HG02938 (cell line): Measurements from ENCODE around the gene TMEM233.
"Not testable (repeated sequence)": the region's sequence is repeated elsewhere in the genome, so short reads cannot be mapped to it uniquely, and the experiment has no call there.

Experiments used
- ATAC-seq: cut with Tn5 transposase; IDR thresholded peaks from one replicate; pipeline ENCODE4 v1.9.1; 2021; ENCODE audit warnings: mild to moderate bottlenecking, moderate library complexity; ENCODE audit not compliant: unreplicated experiment

TMEM233 gene

DNA sequence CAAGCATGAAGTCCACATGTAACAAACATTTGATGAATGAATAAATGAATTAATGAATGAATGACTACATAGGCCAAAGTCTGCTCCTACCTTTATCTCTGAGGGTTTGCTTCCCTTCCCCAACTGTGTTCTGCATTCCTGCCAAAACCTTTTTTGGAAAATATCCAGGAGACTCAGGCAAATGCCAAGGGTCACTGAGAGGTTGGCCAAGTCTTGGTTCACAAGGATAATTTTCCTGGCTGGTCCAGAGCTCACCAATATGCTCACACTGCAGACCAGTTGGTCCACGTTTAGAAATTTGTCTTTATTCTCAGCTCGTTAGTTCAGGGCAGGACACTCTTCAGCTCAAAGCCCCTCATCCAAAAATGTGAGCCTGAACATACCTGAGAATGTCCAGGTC lies 10.2 kb downstream of the TMEM233 start:
- ATAC-seq, result no peak

DNA sequence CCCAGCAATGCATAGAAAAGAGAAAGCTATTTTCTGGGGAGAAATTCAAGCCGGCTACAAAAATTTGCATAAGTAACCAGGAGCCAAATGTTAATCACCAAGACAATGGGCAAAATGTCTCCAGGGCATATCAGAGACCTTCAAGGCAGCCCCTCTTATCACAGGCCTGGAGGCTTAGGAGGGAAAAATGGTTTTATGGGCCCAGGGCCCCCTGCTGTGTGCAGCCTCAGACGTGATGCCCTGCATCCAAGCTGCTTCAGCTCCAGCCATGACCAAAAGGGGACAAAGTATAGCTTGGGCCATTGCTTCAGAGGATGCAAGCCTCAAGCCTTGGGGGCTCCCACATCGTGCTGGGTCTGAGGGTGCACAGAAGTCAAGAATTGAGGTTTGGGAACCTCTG lies 15.8 kb downstream of the TMEM233 start:
- ATAC-seq, result no peak

DNA sequence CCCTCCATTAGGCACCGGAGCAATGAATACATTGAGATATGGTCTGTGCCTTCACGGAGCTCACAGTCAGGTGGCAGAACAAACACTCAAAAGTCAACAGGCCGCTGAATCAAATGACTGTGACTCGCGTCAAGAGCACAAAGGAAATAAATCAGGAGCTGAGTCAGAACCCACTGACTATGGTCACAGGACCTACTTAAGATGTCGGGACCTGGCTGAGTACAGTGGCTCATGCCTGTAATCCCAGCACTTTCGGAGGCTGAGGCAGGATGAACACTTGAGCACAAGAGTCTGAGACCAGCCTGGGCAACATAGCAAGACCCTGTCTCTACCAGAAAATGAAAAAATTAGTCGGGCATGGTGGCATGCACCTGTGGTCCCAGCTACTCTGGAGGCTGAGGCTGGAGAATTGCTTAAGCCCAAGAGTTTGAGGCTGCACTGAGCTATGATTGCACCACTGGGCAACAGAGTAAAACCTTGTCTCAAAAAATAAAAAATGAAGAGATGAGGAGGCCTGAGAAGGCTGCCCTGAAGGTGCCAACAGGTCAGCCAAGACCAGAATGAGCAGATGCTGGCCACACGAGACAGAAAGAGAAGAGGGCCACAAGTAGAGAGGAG lies 19.9 kb downstream of the TMEM233 start:
- ATAC-seq, result no peak

DNA sequence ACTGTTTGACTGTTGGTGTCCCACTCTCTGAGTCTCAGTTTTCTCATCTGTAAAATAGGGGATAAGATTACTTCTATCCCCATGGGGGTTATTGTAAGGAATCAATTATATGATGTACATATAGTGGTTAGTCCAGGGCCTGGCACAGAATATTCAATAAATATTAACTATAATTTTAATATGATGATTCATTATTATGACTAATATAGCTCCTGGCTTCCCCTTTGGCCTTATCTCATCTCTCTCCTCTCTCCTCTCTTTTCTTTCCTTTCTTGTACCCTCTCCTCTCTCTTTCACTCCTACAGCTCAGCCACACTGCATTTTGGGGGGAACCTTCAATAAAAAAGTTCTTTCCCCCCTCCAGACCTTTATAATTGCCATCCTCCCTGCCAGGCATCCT lies 21.1 kb downstream of the TMEM233 start:
- no peak for ATAC-seq

DNA sequence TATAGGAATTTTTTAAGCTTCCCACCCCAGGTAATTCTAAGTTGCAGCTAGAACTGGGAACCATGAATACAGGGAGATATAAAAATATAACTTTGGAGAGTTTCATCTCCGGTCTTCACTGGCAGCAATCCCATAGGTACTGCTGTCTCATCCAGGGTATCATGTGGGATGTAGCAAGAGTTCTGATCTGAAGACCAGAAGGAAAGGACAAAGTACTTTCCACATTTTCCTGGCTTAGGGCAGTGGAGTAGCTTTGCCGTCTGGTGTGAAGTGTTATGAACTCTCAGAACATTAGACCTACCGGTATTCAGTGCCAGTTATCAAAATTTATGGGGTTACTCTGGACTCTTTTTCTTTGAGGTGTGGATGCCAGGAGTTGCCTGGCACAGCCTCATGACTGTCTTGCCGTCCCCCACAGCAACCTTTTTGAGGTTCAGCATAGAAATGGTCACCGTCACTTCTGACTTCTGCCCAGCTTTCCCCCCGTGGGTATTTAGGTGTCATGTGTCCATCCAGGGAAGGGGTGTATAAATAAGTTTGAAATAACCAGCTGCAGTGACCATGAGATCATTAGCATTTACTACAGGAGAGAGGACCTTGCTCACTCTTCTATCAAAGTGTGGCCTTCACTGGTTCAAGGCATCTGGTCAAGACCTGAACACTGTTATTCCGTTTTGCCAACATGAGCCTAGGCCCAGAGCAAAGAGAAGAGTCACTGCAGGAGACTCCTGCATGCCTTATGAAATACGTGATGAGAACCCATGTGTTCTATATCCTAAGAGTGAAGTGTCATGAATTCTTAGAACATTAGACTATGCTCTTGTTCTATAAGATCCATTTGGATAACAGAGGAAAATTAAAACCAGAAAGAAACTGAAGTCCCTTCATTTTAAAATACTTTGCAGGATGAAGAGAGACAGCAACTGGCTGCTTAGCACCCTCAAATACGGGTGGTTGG lies 22.2 kb downstream of the TMEM233 start:
- no peak for ATAC-seq

DNA sequence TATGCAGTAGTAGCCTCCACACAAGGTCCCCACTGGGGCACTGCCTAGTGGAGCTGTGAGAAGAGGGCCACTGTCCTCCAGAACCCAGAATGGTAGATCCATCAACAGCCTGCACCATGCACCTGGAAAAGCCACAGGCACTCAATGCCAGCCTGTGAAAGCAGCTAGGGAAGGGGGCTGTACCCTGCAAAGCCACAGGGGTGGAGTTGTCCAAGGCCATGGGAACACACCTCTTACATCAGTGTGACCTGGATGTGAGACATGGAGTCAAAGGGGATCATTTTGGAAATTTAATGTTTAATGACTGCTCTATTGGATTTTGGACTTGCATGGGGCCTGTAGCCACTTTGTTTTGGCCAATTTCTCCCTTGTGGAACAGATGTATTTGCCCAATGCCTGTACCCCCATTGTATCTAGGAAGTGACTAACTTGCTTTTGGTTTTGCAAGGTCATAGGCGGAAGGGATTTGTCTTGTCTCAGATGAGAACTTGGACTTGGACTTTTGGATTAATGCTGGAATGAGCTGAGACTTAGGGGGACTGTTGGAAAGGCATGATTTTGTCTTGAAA lies 24.8 kb downstream of the TMEM233 start:
- not testable (repeated sequence) for ATAC-seq

DNA sequence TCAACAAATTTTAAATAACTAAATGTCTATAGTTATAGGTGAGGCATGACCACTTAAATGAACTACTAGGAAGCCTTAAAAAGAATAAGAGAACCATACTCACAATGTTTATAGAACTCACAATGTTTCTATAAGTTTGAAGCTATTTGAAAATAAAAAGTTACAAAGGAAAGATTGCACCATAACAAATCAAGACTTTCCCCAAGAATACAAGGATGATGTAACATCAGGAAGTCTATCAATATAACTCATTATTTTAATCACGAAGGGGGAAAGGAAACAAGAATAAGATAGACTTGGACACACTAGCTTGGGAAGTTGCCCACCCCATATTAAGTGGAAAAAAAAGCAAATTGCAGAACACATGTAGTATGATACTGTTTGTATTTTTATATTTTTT lies 26.9 kb downstream of the TMEM233 start:
- ATAC-seq, result no peak

DNA sequence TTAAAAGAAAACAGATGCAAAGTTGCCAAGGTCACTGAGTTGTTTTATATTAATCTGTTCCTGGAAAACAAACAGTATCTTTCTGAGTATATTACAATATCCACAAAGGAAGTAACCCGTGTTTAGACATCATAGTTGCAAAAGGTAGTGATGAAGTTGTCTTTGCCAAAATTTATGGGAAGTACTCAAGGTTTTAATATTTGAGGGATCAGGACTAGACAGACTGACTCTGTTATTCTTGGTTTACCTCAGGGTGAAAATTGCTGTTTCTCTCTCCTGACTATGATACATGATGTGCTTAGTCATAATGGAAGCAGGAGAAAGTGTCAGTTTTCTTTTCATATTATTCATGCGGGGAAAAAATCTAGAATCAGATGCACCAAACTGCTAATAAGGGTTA lies 28.3 kb downstream of the TMEM233 start:
- no peak for ATAC-seq

DNA sequence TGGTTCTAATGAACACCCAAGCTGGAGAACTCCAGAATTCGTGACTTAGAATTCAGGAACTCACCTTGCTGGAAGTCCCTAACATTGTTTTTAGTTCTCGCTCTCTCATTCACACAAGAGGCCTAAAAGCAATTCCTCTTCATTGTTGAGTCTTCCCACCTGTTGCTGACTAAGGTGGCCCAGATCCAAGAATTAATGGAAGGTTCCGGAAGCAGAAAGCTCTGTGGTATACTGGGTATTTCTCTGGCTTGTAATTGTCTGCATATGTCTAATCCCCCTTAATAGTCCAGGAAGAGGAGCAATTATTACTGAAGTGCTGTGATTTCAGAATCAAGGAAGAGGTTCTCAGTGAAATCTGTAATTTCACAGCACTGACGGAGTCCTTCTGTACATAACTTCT lies 31.4 kb downstream of the TMEM233 start:
- no peak for ATAC-seq

DNA sequence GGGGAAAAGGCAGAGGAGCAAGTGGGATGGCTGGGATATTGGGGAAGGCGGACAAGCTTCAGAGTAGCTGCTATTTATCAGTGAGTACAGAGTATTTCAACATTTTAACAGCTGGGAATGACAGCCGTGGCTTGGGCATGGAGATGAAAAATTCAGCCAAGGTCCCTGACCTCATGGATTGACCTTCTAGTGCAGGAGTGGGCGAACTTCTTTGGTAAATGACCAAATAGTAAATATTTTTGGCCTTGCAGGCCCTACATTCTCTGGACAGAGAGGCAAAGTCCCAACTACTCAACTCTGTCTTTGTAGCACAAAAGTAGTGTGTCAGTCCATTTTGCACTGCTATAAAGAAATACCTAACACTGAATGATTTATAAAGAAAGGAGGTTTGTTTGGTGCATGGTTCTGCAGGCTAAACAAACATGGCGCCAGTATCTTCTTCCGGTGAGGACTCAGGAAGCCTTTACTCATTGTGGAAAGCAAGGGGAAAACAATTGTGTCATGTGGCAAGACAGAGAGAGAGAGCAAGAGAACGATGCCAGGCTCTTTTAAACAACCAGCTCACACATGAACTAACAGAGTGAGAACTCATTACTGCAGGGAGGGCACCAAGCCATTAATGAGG lies 33.6 kb downstream of the TMEM233 start:
- no peak for ATAC-seq

DNA sequence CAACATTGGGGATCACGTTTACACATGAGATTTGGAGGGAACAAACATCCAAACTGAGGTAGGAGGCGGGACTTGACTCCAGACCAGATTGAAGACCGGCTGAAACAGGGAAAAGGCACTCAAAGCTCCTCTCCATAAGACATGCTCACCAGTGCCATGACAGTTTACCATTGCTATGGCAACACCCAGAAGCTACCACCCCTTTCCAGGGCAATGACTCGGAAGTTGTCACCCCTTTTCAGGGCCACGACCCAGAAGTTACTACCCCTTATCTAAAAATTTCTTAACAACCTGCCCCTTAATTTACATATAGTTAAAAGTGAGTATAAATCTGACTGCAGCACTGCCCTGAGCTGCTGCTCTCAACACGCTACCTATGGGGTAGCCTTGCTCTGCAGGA lies 34.1 kb downstream of the TMEM233 start:
- ATAC-seq, result no peak

DNA sequence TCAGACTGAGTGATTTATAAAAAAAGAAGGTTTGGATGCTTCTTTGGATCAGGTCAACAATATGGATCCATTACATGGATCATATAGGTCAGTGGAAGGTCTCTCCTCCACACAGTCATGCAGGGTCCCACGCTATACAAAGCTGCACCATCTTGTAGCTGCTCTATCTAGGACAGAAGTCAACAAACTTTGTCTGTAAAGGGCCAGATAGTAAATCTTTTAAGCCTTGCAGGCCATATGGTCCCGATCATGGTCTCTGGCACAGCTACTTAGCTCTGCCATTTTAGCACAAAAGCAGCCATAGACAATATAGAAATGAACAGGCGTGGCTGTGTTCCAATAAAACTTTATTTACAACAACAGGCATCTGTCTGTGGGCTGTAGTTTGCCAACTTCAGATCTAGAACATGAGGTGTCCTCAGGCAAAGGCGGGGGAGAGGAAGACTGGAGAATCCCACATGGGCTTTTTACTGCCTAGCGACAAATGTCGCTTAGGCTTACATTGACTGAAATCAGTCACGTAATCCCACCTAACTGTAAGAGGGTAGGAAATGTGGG lies 36.7 kb downstream of the TMEM233 start:
- no peak for ATAC-seq

DNA sequence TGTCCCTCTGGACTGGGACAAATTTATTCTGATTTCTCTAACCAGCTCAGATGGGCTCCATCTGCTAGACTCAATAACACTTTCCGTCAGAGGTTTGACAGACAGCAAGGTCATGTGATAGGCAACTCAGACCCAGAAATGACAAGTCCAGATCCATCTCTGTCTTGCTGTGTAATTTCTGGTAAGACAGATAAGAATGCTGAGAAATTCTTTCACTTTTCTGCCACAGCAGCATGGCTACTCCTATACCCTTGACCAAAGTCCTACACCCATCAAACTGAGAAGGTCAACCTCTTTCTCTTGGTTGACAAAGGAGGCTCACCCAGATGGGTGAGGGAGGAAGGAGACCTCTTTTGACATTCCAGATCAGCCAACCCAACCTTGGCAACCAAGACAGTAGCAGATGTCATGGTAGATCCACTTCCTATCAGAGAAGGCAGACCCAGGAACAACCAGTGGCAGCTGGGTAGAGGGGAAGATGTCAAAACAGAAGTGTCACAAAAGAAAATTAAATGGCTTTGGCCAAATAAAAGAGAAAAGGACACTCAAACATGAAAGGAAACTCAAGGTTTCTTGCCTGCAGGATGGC lies 37.5 kb downstream of the TMEM233 start:
- no peak for ATAC-seq

DNA sequence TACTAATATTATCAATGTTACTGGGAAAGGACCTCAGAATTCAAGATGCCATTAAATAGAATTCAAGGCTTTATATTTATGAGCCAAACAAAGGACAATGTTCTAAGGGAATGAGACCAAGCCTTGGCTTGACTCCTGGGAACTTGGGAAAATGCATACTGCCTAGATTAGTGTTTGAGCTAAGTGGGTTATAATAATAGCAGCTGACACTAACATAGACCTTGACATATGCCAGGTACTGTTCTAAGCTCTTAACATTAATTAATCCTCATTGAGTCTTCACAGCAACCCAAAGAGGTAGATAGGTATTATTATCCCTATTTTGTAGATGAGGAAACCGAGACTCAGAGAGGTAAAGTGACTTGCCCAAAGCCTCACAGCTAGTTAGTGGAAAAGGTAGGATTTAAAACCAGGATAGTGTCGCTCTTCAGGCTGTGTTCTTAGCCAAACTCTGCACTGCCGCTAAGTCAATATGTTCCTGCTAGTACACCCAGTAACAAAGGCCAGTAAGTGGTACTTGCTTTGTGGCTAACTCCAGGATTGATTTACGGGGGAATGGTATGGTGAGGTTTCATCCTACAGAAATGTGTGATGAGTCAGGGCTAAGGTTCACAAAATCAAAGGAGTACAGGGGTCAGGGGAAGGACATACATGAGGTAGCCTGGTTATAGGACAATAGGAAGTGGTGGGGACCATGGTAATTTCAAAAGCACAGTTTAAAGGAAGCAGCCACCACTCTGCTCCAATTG lies 38.5 kb downstream of the TMEM233 start:
- no peak for ATAC-seq

DNA sequence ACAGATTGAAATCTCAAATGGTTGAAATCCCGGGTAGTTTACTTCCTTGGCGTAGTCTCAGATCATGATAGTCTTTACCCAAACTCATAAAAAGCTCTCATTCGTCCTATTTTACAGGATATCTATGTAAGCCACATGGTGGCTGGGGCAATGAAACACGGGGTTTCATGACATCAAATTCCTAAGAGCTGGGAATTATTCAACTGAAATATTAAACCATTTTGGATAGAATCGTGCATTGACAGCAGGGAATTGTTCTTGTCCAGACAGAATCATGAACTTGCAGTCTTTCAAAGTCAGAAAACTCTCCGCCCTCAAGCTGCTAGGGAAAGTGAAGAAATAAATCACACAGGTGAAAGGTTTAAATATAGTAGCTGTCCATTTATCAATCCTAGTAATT lies 41.2 kb downstream of the TMEM233 start:
- ATAC-seq, result no peak

DNA sequence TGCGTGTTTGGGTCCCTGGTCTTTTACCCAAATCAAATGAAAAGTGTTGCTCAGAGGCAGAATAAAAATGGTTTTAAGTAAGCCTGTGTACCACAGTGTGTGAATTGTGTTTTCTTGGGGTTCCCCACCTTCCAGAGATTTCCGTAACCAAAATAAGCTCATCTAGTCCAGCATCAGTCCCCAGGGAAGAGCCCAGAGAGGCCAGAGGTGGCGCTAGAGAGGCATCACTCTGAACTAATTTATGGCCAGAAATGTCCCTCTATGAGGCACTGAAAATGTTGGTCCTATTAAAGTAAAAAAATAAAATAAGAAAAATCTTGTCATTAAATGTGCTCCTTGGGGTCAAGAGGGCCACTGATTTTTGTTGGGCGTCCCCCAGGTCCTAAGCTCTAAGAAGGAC lies 49.4 kb downstream of the TMEM233 start:
- no peak for ATAC-seq

DNA sequence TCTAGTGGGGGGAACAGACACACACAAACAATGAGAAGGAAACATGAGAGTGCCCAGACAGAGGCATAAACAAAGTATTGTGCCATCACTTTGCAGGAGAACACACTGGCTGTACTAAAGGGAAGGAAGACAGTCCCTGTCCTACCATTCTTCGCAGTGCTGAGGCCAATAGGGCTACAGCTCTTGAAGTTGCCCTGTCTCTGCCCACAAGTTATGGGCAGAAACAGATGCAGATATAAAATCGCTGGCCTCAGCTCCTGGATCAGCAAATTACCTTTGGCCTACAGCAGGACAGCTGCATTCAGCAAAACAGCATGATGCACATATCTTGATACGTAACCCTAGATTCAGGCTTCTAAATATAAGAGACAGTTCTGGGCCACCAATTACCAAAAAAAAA lies 51.4 kb downstream of the TMEM233 start:
- ATAC-seq, result no peak

DNA sequence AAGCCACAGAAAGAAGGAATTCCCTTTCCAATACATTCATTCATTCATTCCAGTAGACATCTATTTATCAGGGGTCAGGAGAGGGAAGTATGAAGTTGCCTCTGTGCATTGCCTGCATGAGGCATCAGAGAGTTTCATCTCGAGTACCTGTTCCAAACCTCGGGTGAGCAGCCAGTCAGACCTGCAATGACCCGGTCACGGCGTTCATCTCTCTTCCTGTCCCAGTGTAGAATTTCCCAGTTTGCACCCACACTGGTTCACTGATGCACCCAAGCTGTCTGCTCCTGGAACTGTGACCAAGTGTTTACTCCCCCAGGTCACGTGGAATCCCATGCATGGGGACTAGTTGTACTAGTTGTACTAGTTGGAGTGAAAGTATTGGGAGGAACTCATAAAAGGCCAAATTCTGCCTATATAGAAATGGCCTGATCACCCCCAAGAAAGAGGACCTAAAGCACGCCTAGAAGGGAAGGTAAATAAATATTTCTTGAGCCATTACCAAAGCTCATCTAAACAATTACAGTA lies 52.0 kb downstream of the TMEM233 start:
- ATAC-seq, result no peak

DNA sequence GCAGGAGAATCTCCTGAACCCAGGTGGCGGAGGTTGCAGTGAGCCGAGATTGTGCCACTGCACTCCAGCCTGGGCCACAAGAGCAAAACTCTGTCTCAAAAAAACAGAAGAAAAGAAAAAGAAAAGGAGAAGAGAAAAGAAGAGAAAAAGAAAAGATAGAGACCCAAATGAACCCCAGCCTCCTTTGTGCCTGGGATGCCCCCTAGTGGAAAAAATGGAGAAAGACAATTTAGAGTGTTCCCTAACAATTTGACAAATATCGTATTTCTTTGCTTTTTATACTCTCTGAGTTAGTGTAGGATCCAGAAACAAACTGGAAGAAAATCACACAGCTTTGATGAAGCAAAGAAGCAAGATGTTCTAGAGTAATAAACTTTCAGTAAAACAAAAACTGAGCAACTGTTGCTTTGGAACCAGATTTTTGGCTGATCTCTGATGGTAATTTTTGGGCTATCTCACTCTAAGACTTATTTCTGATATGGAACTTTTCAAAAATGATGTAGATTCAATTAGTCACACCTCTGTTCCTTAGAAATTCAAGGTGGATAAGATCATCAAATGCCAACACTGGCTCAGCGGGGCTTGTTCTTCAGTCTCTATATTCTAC lies 55.7 kb downstream of the TMEM233 start:
- no peak for ATAC-seq

DNA sequence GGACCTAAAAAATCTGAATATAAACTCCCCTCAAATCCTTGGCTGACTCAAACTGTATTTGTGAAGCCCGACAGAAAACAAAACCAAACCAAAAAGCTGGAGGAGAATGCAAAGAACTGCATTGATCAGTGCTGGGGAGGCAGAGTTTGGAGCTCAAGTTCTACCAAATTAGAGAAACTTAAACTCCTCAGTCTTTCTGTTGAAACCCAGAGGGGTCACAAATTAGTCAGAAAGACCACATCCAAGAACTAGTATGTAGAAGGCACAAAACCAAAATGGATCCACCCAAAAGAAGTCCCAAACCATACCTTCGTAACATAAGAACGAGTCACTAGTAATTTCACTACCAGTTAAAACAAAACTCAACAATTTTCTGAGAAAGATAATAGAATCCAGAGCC lies 59.1 kb downstream of the TMEM233 start:
- ATAC-seq, result no peak
